Kidney (tissue), 14 donors: Measurements from ENCODE around the gene NFATC2. TPM values are rescaled to one million over a fixed set of nuclear protein-coding genes. Genes with fewer than 3 reads are reported as not detected.

Source experiments
- DNase-seq, 5 donors: peaks; one replicate each; pipeline ENCODE4 v3.0.0-alpha.2; 2013 to 2020
- FAIRE-seq: peaks from 2 replicates; lab custom pipeline; 2012; peaks lifted over from hg19 to GRCh38; lab: Jason Lieb, UNC
- H3K27ac ChIP-seq, 2 donors: one replicate each; pipeline ENCODE4 v1.7.0; 2013; ENCODE audit warnings: low read depth in 2 of 2, low read length in 2 of 2, inconsistent platforms in 1 of 2
- H3K27me3 ChIP-seq: one replicate; pipeline ENCODE4 v1.7.1; 2013; ENCODE audit warnings: low read length, inconsistent platforms; ENCODE audit not compliant: control insufficient read depth, insufficient read depth
- H3K36me3 ChIP-seq, 3 donors: one replicate each; pipeline versions ENCODE4 v1.7.0 to v1.7.1; 2013; ENCODE audit warnings: low read length in 3 of 3, control low read depth in 1 of 3, inconsistent platforms in 1 of 3; ENCODE audit not compliant: insufficient read depth in 3 of 3, control insufficient read depth in 2 of 3
- H3K4me1 ChIP-seq, 3 donors: one replicate each; pipeline versions ENCODE4 v1.7.0 to v1.7.1; 2013; ENCODE audit warnings: low read length in 3 of 3, inconsistent platforms in 1 of 3, low read depth in 1 of 3; ENCODE audit not compliant: control insufficient read depth in 2 of 3, insufficient read depth in 2 of 3
- H3K4me3 ChIP-seq, 3 donors: one replicate each; pipeline versions ENCODE4 v1.7.0 to v1.8.1; 2013; ENCODE audit warnings: low read length in 3 of 3, control low read depth in 1 of 3, inconsistent platforms in 1 of 3
- H3K9ac ChIP-seq, 3 donors: one replicate each; pipeline versions ENCODE4 v1.7.0 to v1.7.1; 2013; ENCODE audit warnings: low read length in 3 of 3, control low read depth in 1 of 3, inconsistent platforms in 1 of 3
- H3K9me3 ChIP-seq, 3 donors: one replicate each; pipeline versions ENCODE4 v1.7.0 to v1.7.1; 2013; ENCODE audit warnings: low read length in 3 of 3, control low read depth in 1 of 3, inconsistent platforms in 1 of 3; ENCODE audit not compliant: control insufficient read depth in 2 of 3, insufficient read depth in 1 of 3
- CTCF ChIP-seq: IDR thresholded peaks from 3 replicates; pipeline ENCODE4 v1.5.1; 2012; ENCODE audit warnings: mild to moderate bottlenecking, moderate library complexity, borderline replicate concordance; ENCODE audit not compliant: insufficient read depth; ENCODE audit errors: extremely low read depth
- intact Hi-C: fragments of 100-400 bp; cut with DNase I; formaldehyde crosslinking; loops from one replicate; pipeline ENCODE4 v1.11.1; 2022
- polyA plus RNA-seq: library from polyadenylated mRNA; stranded (reverse); fragments of 350-450 nt; fragmentation: Illumina TruSeq; extraction: RNeasy Lipid Tissue Mini Kit (QIAGEN cat#74804); gene quantifications from one replicate; pipeline ENCODE4 v1.2.3, GENCODE V29; 2014; ENCODE audit warnings: low read depth, low replicate concordance; ENCODE audit not compliant: insufficient read depth
- total RNA-seq: library from RNA; stranded (reverse); fragmentation: NEBNext Ultra II Directional; extraction: Animal tissue kit (Norgen Biotek cat#: 25700); gene quantifications from one replicate; pipeline ENCODE4 v1.2.1, GENCODE V29; 2021
- donor health status: control.
- donor health status: control.
- donor health status: control.
- donor health status: control.
- donor health status: control.
- donor health status: DM: yes; HTN: yes; CAD: no.
- donor health status: Normal renal cell carcinoma (clear cell type).

NFATC2 gene
- total and polyA plus RNA-seq, 2 donors from 2014 or later, result 0.73 to 10.5 TPM

DNA sequence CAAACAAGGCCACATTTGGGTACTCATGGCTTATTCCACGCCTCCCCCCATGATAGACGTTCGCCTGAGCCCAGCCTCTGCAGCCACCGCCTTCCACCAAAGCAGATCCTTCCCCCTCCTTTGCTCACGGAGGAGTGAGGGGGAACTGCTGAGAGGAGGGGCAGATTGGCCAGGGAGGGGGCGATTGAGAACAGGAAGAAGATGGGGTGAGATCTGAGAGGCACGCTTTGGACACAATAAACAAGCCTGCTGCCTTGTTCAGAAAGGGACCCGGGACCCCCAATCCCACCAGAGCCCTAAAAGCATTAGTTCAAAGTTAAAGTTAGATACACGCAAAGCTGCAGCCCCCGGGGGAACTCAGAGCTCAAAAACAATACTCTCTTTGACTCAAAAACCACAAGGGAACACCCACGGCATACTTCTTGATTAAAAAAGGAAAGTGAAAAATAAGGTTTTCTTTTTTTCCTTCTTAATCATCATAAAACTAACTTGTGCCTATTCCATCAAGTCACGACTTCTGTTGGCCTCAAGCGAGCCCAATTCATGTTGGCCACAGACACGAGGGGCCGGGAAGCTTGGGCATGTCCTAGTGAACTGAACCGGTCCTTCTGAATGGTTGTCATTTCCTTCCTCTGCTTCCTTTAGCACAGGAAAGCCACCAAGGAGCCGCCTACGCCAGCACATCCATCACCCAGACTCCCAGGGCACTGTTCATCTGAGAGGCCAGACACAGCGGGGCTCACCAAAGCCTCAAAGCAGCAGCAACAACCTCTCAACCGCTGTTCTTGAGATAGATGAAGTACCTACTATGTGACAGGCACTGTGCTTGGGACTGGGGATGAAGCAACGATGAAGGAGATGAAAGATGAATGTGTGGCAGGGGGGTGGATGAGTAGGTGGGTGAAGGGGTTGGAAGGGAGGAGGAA is 44.7 kb downstream of the NFATC2 start:
- no peak overlapping the region for H3K27ac ChIP-seq
- H3K9me3 ChIP-seq, result no peaks in the 10 kb centered on the region
- FAIRE-seq, result no peak
- H3K4me1 ChIP-seq, result peaks cover 0 to 21% (median 6%) of the 10 kb centered on the region in 3 donors
- H3K36me3 ChIP-seq, result no peaks in the 10 kb centered on the region
- intact Hi-C loops, result no loop called here
- H3K4me3 ChIP-seq, result no peak overlapping the region
- TF ChIP-seq CTCF, result no peak
- no peaks in the 10 kb centered on the region for H3K27me3 ChIP-seq
- H3K9ac ChIP-seq, result no peak overlapping the region
- DNase-seq, result peak in 1 of 5 donors; percentile 32

DNA sequence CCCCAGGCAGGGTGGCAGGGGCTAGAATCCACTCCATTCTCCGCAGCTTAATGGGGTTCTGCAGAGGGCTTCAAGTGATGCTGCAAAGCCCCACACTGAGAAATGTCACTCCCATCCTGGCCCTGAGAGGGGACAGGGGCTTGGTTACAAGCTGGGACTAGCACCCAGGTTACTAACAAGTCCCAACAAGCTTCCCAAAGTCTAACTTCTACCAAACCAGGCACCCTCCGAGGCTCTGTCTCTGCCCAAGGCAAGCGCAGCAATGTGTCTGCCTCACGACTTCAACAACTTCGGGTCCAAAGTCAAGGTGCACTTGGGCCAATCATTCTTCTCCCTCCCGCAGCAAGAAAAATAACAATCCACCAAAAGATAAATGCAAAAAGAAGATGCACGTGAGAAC is 45.6 kb downstream of the NFATC2 start:
- Histone ChIP-seq H3K9me3 (no peaks in the 10 kb centered on the region), H3K36me3 (no peaks in the 10 kb centered on the region), H3K27ac (no peak overlapping the region), H3K9ac (no peak overlapping the region), H3K4me1 (peaks cover 0 to 21% (median 6%) of the 10 kb centered on the region in 3 donors), H3K4me3 (no peak overlapping the region), H3K27me3 (no peaks in the 10 kb centered on the region)
- intact Hi-C loops, result no loop called here
- DNase-seq, result no peak
- no peak for FAIRE-seq
- no peak for TF ChIP-seq CTCF

GRCh38 chr20:51495921-51496545 is 46.5 kb downstream of the NFATC2 start:
- Histone ChIP-seq H3K27me3 (no peaks in the 10 kb centered on the region), H3K4me3 (no peak overlapping the region), H3K9ac (no peak overlapping the region), H3K9me3 (no peaks in the 10 kb centered on the region), H3K36me3 (no peaks in the 10 kb centered on the region), H3K27ac (no peak overlapping the region), H3K4me1 (peaks cover 0 to 21% (median 6%) of the 10 kb centered on the region in 3 donors)
- TF ChIP-seq CTCF, result no peak
- DNase-seq (no peak), FAIRE-seq (no peak)
- intact Hi-C loops, result no loop called here
